RWPE1 (cell line): ENCODE data around the gene NDUFA6.
"Not testable (repeated sequence)": the region's sequence is repeated elsewhere in the genome, so short reads cannot be mapped to it uniquely, and the experiment has no call there.

Source experiments
- CTCF ChIA-PET: fragments of 350-600 bp; sonication (Branson Sonifier 250); formaldehyde crosslinking; extraction: SDS; loops from one replicate; lab custom pipeline; 2021; lab: Yijun Ruan, JAX
- POLR2A ChIA-PET: fragments of 400-600 bp; formaldehyde crosslinking; extraction: SDS; loops from one replicate; lab custom pipeline; 2020; ENCODE audit warnings: antibody characterized with exemption; ENCODE audit not compliant: low non-redundant PET; lab: Yijun Ruan, JAX
- DNase-seq: peaks from one replicate; pipeline ENCODE4 v3.0.0; 2012; ENCODE audit warnings: low spot score
- H3K27ac ChIP-seq: fragments of 450-650 bp; 2 replicates; pipeline ENCODE4 v1.5.1; 2017
- CTCF ChIP-seq: fragments of 450-650 bp; conservative IDR thresholded peaks from 2 replicates; pipeline ENCODE4 v1.5.1; 2017; ENCODE audit warnings: low read depth, mild to moderate bottlenecking

NDUFA6 gene

GRCh38 chr22:42074132-42074811, 16.3 kb downstream of the NDUFA6 start, which contains the start of gene PHETA2:
Gene PHETA2 (plus strand): TSS chr22:42074248. CDS start chr22:42077294, 3,046 bp downstream.
- peak within 1 kb of the TSS; percentile 55 for H3K27ac ChIP-seq
- peak; percentile 26; the same call in 1 of the 2 replicates for TF ChIP-seq CTCF

GRCh38 chr22:42073621-42074041, 16.9 kb downstream of the NDUFA6 start:
- DNase-seq, result no peak
- peak overlapping the region; percentile 55 for H3K27ac ChIP-seq
- CTCF ChIA-PET, result no interaction called here
- POLR2A ChIA-PET, result no interaction called here
- no peak for TF ChIP-seq CTCF

More at GRCh38 chr22:42074132-42074811, 16.3 kb downstream of the NDUFA6 start, which contains the start of gene PHETA2:
- CTCF ChIA-PET, result no interaction called here
- POLR2A ChIA-PET, result no interaction called here
- no peak for DNase-seq

GRCh38 chr22:42072606-42073330, 17.8 kb downstream of the NDUFA6 start:
- POLR2A ChIA-PET, result no interaction called here
- peak overlapping the region; percentile 55 for H3K27ac ChIP-seq
- DNase-seq, result no peak
- CTCF ChIA-PET, result no interaction called here
- TF ChIP-seq CTCF, result no peak

GRCh38 chr22:42071508-42071907, 19.1 kb downstream of the NDUFA6 start:
- POLR2A ChIA-PET, DNase-seq: not testable (repeated sequence)
- CTCF ChIA-PET, result interaction anchor here (0.5 to 0.6 kb wide), 2 partner anchors 111 to 374 kb away, joined by 3 to 5 read pairs; no protein-coding TSS in a partner anchor
- H3K27ac ChIP-seq, result peak overlapping the region; percentile 88

- DNase-seq, result peak; percentile 85
- H3K27ac ChIP-seq, result peak within 1 kb of the TSS; percentile 88
- ChIA-PET CTCF (interaction anchor here (0.5 to 0.7 kb wide), 3 partner anchors 20 to 123 kb away, joined by 3 read pairs; no protein-coding TSS in a partner anchor), POLR2A (no interaction called here)
- TF ChIP-seq CTCF, result no peak
Measured at GRCh38 chr22:42070517-42071422, 19.8 kb downstream of the NDUFA6 start, which contains the start of gene NAGA. Gene NAGA (minus strand): TSS chr22:42070812. CDS start chr22:42070297, 515 bp downstream.

- TF ChIP-seq CTCF, result no peak
- H3K27ac ChIP-seq, result peak overlapping the region; percentile 88
- DNase-seq, result no peak
- ChIA-PET CTCF (interaction anchor here (0.6 to 0.7 kb wide), 2 partner anchors 75 to 122 kb away, joined by 3 read pairs; no protein-coding TSS in a partner anchor), POLR2A (no interaction called here)
Measured at GRCh38 chr22:42069801-42070516, 20.6 kb downstream of the NDUFA6 start.
